ENCODE results near the gene TULP4.
A peak's percentile ranks its signal among the peaks of the same experiment; 100 is the strongest.

The TULP4 gene

DNA sequence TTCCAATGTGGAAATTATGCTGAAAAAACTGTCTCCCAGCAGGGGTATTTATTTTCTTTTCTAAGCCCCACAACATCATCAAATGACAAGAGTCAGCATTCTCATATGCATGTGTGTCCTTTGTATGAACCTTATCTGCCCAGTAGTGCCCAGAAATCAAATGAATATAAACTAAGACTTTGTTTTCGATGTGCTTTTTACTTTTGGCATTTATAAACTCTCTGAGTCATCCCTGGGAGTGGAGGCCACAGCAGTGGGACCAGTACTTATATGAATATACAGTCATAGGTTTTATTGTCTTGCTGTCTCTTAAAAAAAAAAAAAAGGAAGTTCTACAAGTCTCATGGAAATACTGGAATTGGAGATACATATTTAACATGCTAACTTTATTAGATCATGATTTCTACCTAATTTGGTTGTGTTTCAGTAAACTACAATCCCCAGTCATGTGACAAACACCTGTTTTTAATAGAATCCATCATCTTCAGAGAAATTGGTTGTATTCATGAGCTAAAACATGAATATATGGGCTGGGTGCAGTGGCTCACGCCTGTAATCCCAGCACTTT lies 148.4 kb downstream of the TULP4 start:
- H3K27me3 Mint-ChIP-seq (ENCODE audit: low read depth, poor library complexity), result peaks cover 4% of the 10 kb centered on the region
- peaks cover 14% of the 10 kb centered on the region for H3K4me1 Mint-ChIP-seq
- no peak overlapping the region for H3K4me3 Mint-ChIP-seq
- peaks cover 12% of the 10 kb centered on the region for H3K9me3 Mint-ChIP-seq
- DNase-seq, result no peak
- H3K27ac Mint-ChIP-seq, result no peak overlapping the region
- TF ChIP-seq, protein P1, sequence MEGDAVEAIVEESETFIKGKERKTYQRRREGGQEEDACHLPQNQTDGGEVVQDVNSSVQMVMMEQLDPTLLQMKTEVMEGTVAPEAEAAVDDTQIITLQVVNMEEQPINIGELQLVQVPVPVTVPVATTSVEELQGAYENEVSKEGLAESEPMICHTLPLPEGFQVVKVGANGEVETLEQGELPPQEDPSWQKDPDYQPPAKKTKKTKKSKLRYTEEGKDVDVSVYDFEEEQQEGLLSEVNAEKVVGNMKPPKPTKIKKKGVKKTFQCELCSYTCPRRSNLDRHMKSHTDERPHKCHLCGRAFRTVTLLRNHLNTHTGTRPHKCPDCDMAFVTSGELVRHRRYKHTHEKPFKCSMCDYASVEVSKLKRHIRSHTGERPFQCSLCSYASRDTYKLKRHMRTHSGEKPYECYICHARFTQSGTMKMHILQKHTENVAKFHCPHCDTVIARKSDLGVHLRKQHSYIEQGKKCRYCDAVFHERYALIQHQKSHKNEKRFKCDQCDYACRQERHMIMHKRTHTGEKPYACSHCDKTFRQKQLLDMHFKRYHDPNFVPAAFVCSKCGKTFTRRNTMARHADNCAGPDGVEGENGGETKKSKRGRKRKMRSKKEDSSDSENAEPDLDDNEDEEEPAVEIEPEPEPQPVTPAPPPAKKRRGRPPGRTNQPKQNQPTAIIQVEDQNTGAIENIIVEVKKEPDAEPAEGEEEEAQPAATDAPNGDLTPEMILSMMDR (IDR thresholded peaks at IDR 0.05), result no peak
- H3K36me3 Mint-ChIP-seq (ENCODE audit: low read depth), result peaks cover 76% of the 10 kb centered on the region

DNA sequence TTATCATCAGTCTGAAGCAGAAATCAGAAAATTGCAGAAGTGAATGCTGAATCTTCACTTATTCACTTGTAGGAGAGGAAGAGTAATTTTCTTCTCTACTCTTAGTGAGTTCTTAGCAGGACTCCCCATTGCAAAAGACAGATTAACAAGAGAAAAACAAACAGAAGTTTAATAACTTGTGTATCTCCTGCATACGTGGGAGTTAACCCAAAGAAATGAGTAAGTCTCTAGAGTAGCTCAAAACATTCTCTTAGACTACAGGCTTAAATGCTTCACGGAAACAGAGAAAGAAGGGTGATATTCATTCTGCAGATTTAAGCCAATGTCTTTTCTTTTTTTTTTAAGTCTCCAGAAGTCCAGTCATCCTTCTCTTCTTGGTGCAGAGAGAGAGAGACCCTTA lies 149.7 kb downstream of the TULP4 start:
- TF ChIP-seq, protein P1 (IDR thresholded peaks at IDR 0.05), result no peak
- H3K36me3 Mint-ChIP-seq (ENCODE audit: low read depth), result peaks cover 78% of the 10 kb centered on the region
- H3K4me1 Mint-ChIP-seq, result peaks cover 20% of the 10 kb centered on the region
- peaks cover 12% of the 10 kb centered on the region for H3K9me3 Mint-ChIP-seq
- no peak for DNase-seq
- peaks cover 4% of the 10 kb centered on the region for H3K27me3 Mint-ChIP-seq (ENCODE audit: low read depth, poor library complexity)
- no peak overlapping the region for H3K4me3 Mint-ChIP-seq
- no peak overlapping the region for H3K27ac Mint-ChIP-seq

DNA sequence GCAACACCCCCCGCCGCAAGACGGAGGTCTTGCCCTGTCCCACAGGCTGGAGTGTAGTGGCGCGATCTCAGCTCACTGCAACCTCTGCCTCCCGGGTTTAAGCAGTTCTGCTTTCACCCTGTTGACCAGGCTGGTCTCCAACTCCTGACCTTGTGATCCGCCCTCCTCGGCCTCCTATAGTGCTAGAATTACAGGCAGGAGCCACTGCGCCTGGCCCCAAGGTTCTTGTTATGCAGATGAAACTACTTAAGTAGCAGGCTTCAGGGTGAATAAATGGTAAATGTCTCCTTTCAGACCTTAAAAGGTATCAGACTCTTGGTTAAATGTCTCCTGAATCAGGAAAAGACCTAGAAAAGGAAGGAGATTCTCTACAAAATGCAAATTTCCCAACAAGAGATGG lies 152.2 kb downstream of the TULP4 start:
- TF ChIP-seq, protein P1 (IDR thresholded peaks at IDR 0.05), result no peak
- Mint-ChIP-seq H3K4me1 (peaks cover 11% of the 10 kb centered on the region), H3K27me3 (ENCODE audit: low read depth, poor library complexity) (peaks cover 7% of the 10 kb centered on the region), H3K27ac (no peak overlapping the region), H3K9me3 (peaks cover 12% of the 10 kb centered on the region), H3K36me3 (ENCODE audit: low read depth) (peaks cover 83% of the 10 kb centered on the region), H3K4me3 (no peak overlapping the region)
- DNase-seq, result no peak

DNA sequence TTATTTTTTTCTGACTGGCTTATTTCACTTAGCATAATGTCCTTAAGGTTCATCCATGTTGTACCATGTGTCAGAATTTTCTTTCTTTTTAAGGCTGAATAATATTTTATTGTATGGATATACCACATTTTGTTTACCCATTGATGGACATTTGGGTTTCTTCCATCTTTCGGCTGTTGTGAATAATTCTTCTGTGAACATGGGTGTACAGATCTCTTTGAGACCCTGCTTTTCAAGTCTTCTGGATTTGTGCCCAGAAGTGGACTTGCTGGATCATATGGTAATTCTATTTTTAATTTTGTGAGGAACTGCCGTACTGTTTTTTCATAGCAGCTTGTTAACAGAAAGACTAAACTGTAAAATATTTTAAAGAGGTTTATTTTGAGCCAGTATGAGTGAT lies 153.0 kb downstream of the TULP4 start:
- H3K4me1 Mint-ChIP-seq, result peaks cover 14% of the 10 kb centered on the region
- TF ChIP-seq, protein P1 (IDR thresholded peaks at IDR 0.05), result no peak
- H3K27me3 Mint-ChIP-seq (ENCODE audit: low read depth, poor library complexity), result peaks cover 7% of the 10 kb centered on the region
- H3K36me3 Mint-ChIP-seq (ENCODE audit: low read depth), result peaks cover 90% of the 10 kb centered on the region
- H3K27ac Mint-ChIP-seq, result peak overlapping the region; percentile 73
- no peak overlapping the region for H3K4me3 Mint-ChIP-seq
- DNase-seq, result no peak
- H3K9me3 Mint-ChIP-seq, result peaks cover 12% of the 10 kb centered on the region

DNA sequence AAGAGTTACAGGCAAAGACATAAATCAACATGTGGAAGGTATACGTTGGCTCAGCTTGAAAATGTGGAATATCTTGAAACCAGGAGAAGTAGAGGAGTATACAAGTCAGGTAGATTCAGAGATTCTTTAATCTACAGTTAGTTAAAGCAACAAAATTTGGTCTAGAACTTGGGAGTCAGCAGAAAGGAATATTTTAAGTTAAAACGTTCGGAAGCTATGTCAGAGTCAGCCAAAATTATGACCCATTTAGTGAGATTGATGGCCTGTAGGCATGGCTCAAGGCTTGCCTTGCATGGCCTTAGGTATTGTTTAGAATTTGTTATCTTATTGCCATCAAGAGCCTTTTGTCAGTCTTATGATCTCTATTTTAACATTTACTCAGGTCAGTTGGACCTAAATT lies 153.5 kb downstream of the TULP4 start:
- Mint-ChIP-seq H3K27me3 (ENCODE audit: low read depth, poor library complexity) (peaks cover 7% of the 10 kb centered on the region), H3K27ac (peak overlapping the region; percentile 73), H3K4me3 (no peak overlapping the region), H3K4me1 (peaks cover 16% of the 10 kb centered on the region), H3K36me3 (ENCODE audit: low read depth) (peaks cover 92% of the 10 kb centered on the region), H3K9me3 (peaks cover 12% of the 10 kb centered on the region)
- TF ChIP-seq, protein P1 (IDR thresholded peaks at IDR 0.05), result no peak
- DNase-seq, result no peak

DNA sequence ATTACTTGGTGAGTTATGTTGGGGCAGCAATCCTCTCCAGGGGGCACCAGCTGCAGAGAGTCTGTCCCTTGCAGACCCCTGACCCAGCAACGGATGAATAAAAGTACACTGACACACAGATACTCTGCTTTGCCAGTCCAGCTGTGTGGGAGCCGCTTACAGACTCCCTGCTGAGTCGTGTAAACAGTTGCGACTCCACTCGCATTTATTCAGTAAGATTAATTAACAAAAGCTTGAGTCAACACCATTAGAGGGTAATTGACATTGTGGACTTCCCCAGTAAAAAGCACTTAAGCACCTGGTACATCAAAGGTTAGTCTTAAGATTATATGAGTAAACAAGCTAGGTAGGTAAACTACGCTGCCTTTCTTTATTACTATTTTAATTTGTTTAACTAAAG lies 155.7 kb downstream of the TULP4 start:
- TF ChIP-seq, protein P1 (IDR thresholded peaks at IDR 0.05), result no peak
- DNase-seq, result no peak
- H3K9me3 Mint-ChIP-seq, result peaks cover 12% of the 10 kb centered on the region
- H3K27me3 Mint-ChIP-seq (ENCODE audit: low read depth, poor library complexity), result peaks cover 6% of the 10 kb centered on the region
- no peak overlapping the region for H3K4me3 Mint-ChIP-seq
- no peak overlapping the region for H3K27ac Mint-ChIP-seq
- H3K4me1 Mint-ChIP-seq, result peaks cover 35% of the 10 kb centered on the region
- peaks cover 79% of the 10 kb centered on the region for H3K36me3 Mint-ChIP-seq (ENCODE audit: low read depth)

All from nephron progenitor cell (in vitro differentiated cells).